GM12878 (cell line): ENCODE results near the gene LTA. TPM values are rescaled to one million over a fixed set of nuclear protein-coding genes. Genes with fewer than 3 reads are reported as not detected.

Experiments
- ASH2L ChIP-seq: fragments of 300-600, 200-600 bp; sonication (generic); IDR thresholded peaks from 2 replicates; pipeline ENCODE4 v1.6.1; 2017; ENCODE audit warnings: low read depth, mild to moderate bottlenecking, borderline replicate concordance
- ATF7 ChIP-seq: fragments of 450-650 bp; IDR thresholded peaks from 2 replicates; pipeline ENCODE4 v1.6.1; 2016; ENCODE audit warnings: low read depth, mild to moderate bottlenecking
- BHLHE40 ChIP-seq, 2 experiments: fragments of 450-650 bp in 1 of 2; IDR thresholded peaks; 2 replicates each; pipeline ENCODE4 v1.6.1; 2011 to 2017; ENCODE audit warnings: low read depth in 2 of 2, borderline replicate concordance in 1 of 2, improper control_type of control experiment in 1 of 2, low read length in 1 of 2, mild to moderate bottlenecking in 1 of 2
- CBX3 ChIP-seq: fragments of 200-600 bp; sonication (generic); IDR thresholded peaks from 2 replicates; pipeline ENCODE4 v1.6.1; 2016; ENCODE audit warnings: low read depth, borderline replicate concordance
- CBX5 ChIP-seq: sonication (generic); IDR thresholded peaks from 2 replicates; pipeline ENCODE4 v1.6.1; 2016; ENCODE audit warnings: low read depth, moderate library complexity, mild to moderate bottlenecking, inconsistent platforms
- CHD2 ChIP-seq: IDR thresholded peaks from 2 replicates; pipeline ENCODE4 v1.6.1; 2011; ENCODE audit warnings: low read depth, low read length, improper control_type of control experiment, borderline replicate concordance
- DPF2 ChIP-seq: fragments of 450-650 bp; IDR thresholded peaks from 2 replicates; pipeline ENCODE4 v1.6.1; 2017; ENCODE audit warnings: mild to moderate bottlenecking
- EED ChIP-seq: sonication (generic); IDR thresholded peaks from 2 replicates; pipeline ENCODE4 v1.6.1; 2016; ENCODE audit warnings: antibody characterized with exemption, low read depth
- EP300 ChIP-seq, 2 experiments: fragments of 150-350 bp in 1 of 2; IDR thresholded peaks; 2 replicates each; pipeline ENCODE4 v1.6.1; 2011 to 2012; ENCODE audit warnings: low read depth in 2 of 2, low read length in 2 of 2, borderline replicate concordance in 1 of 2, improper control_type of control experiment in 1 of 2, inconsistent platforms in 1 of 2; ENCODE audit not compliant: control insufficient read depth in 1 of 2
- FOXK2 ChIP-seq: fragments of 450-650 bp; IDR thresholded peaks from 2 replicates; pipeline ENCODE4 v1.6.1; 2017; ENCODE audit warnings: mild to moderate bottlenecking, moderate library complexity
- FOXM1 ChIP-seq: IDR thresholded peaks from 2 replicates; pipeline ENCODE4 v1.6.1; 2012; ENCODE audit warnings: low read depth, mild to moderate bottlenecking, inconsistent platforms, low read length, moderate library complexity
- GATAD2B ChIP-seq: fragments of 450-650 bp; conservative IDR thresholded peaks from 2 replicates; pipeline ENCODE4 v1.6.1; 2017; ENCODE audit warnings: low read depth, mild to moderate bottlenecking, moderate library complexity
- IKZF1 ChIP-seq: fragments of 450-650 bp; conservative IDR thresholded peaks from 2 replicates; pipeline ENCODE4 v1.6.1; 2017; ENCODE audit warnings: antibody characterized with exemption, mild to moderate bottlenecking
- IRF4 ChIP-seq: IDR thresholded peaks from 2 replicates; pipeline ENCODE4 v1.6.1; 2011; ENCODE audit warnings: low read depth, low read length
- JUND ChIP-seq: IDR thresholded peaks from 2 replicates; pipeline ENCODE4 v1.6.1; 2012; ENCODE audit warnings: low read depth, mild to moderate bottlenecking, low read length, improper control_type of control experiment, moderate library complexity
- MEF2A ChIP-seq: IDR thresholded peaks from 2 replicates; pipeline ENCODE4 v1.6.1; 2011; ENCODE audit warnings: low read depth, mild to moderate bottlenecking, low read length, moderate library complexity; ENCODE audit not compliant: insufficient read depth
- MEF2B ChIP-seq: fragments of 450-650 bp; IDR thresholded peaks from 2 replicates; pipeline ENCODE4 v1.6.1; 2018; ENCODE audit warnings: mild to moderate bottlenecking, moderate library complexity; ENCODE audit not compliant: partially characterized antibody, poor library complexity, severe bottlenecking
- MTA2 ChIP-seq: fragments of 450-650 bp; IDR thresholded peaks from 2 replicates; pipeline ENCODE4 v1.6.1; 2016; ENCODE audit warnings: low read depth, mild to moderate bottlenecking, moderate library complexity
- NFIC ChIP-seq: IDR thresholded peaks from 2 replicates; pipeline ENCODE4 v1.6.1; 2012; ENCODE audit warnings: low read depth, mild to moderate bottlenecking, inconsistent platforms, low read length, moderate library complexity
- PAX5 ChIP-seq: IDR thresholded peaks from 2 replicates; pipeline ENCODE4 v1.6.1; 2011; ENCODE audit warnings: low read depth, low read length, borderline replicate concordance
- SIN3A ChIP-seq: IDR thresholded peaks from 2 replicates; pipeline ENCODE4 v1.6.1; 2012; ENCODE audit warnings: low read depth, low read length, improper control_type of control experiment
- SMARCA5 ChIP-seq: fragments of 450-650 bp; IDR thresholded peaks from 2 replicates; pipeline ENCODE4 v1.6.1; 2017; ENCODE audit warnings: mild to moderate bottlenecking
- SMC3 ChIP-seq: IDR thresholded peaks from 2 replicates; pipeline ENCODE4 v1.6.1; 2011; ENCODE audit warnings: low read length, improper control_type of control experiment, borderline replicate concordance
- SPI1 ChIP-seq: IDR thresholded peaks from 2 replicates; pipeline ENCODE4 v1.6.1; 2011; ENCODE audit warnings: low read depth, mild to moderate bottlenecking, low read length, moderate library complexity, borderline replicate concordance; ENCODE audit not compliant: insufficient read depth
- ZNF622 ChIP-seq: fragments of 450-650 bp; IDR thresholded peaks from 2 replicates; pipeline ENCODE4 v1.6.1; 2017; ENCODE audit warnings: mild to moderate bottlenecking, inconsistent platforms
- polyA plus RNA-seq, 11 experiments: library from polyadenylated mRNA; depleted of rRNA in 4 of 11; unstranded in 6 of 11; stranded (reverse) in 5 of 11; fragments of >200 nt; fragmentation: Nextera tagmentation in 4 of 11; fragmentation: Illumina TruSeq in 1 of 11; extraction: Ambion mirVana in 4 of 11; extraction: Trizol in 1 of 11; gene quantifications; 1 replicate in 1 of 11; 2 replicates in 10 of 11; pipeline versions ENCODE4 v1.2.1 to v1.2.3, GENCODE V29; 2011 to 2016; ENCODE audit warnings: inconsistent platforms in 2 of 11, missing spikeins in 2 of 11, low read depth in 1 of 11
- total RNA-seq, 4 experiments: library from RNA; depleted of rRNA in 3 of 4; stranded (reverse); fragments of >200 nt in 3 of 4; fragmentation: Illumina TruSeq in 1 of 4; extraction: Trizol in 1 of 4; gene quantifications; 2 replicates each; pipeline versions ENCODE4 v1.2.1 to v1.2.3, GENCODE V29; 2013 to 2021
- TF ChIP-seq, protein P1 (sequence below): fragments of 450-650 bp; IDR thresholded peaks from 2 replicates; pipeline ENCODE4 v1.6.1; 2017; ENCODE audit warnings: mild to moderate bottlenecking, moderate library complexity

LTA gene
- total and polyA plus RNA-seq, 10 of the 15 experiments (the other 5 are each of a cell fraction or from before 2014, with no cell fraction given) = 27.5 to 100 (median 75.1) TPM

DNA sequence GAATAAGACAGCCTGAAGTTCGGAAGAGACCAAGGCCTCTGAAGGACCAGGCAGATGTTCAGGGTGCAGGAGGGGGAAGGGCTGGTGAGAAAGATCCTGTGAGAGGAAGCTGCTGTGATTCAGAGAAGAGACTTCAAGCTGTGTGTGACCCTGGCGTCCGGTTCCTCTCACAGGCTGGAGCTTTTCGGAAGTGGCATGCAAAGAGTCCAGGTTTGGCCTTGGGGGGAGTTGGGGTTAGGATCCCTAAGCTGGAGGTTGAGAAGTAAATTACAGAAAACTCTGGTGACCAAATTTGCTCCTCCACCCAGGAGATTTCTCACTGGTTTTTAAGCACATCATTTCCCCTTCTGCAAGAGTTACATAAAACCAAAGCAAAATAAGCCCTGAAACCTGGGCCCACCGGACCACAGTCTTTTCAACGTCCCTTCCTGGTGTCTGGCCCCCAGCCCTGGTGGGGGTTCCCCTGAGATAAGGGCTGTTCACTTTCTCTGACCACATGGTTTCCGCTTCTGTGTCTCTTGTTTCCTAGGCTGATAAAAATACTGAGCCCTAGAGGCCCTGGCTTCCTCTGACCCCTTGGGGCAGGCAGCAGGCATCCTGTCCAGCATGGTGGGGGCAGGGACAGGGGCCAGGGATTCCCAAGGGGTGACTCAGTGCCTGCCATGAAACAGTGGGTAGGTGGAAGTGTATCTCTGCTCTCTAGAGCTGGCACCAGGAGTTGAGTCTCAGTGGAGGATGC, 12.0 kb upstream of the LTA start (continued):
- TF ChIP-seq EED = peak; percentile 90
- TF ChIP-seq DPF2 = peak; percentile 78
- peak; percentile 72; the same call in 1 of the 2 replicates for TF ChIP-seq MEF2A
- TF ChIP-seq FOXK2 = no peak
- peak; percentile 73 for TF ChIP-seq CHD2
- TF ChIP-seq JUND = no peak
- peak; percentile 62 for TF ChIP-seq SPI1
- TF ChIP-seq PAX5 = peak; percentile 85; the same call in 1 of the 2 replicates
- peak; percentile 92 for TF ChIP-seq IKZF1
- TF ChIP-seq SIN3A = no peak; the same call in 1 of the 2 replicates
- TF ChIP-seq ASH2L = no peak
- peak; percentile 68 for TF ChIP-seq MTA2
- 0 out of 4 replicates have a peak, but pooled peaks of 1 of the 2 experiments have one; percentile 42 for TF ChIP-seq EP300 (IDR thresholded peaks at IDR 0.05; ENCODE audit: borderline replicate concordance in 1 of 2, control insufficient read depth in 1 of 2, low read depth in 2 of 2, low read length in 2 of 2)
- no peak; the same call in none of the 2 replicates for TF ChIP-seq SMARCA5
- TF ChIP-seq ATF7 = peak; percentile 64
- no peak for TF ChIP-seq CBX3
- peak; percentile 30; the same call in 1 of the 2 replicates for TF ChIP-seq SMC3
- no peak for TF ChIP-seq CBX5
- TF ChIP-seq BHLHE40 (IDR thresholded peaks at IDR 0.05; ENCODE audit: borderline replicate concordance in 1 of 2, low read depth in 2 of 2, low read length in 1 of 2) = peak; percentile 68 to 72; a peak in 3 of 4 replicates
- TF ChIP-seq, protein P1, sequence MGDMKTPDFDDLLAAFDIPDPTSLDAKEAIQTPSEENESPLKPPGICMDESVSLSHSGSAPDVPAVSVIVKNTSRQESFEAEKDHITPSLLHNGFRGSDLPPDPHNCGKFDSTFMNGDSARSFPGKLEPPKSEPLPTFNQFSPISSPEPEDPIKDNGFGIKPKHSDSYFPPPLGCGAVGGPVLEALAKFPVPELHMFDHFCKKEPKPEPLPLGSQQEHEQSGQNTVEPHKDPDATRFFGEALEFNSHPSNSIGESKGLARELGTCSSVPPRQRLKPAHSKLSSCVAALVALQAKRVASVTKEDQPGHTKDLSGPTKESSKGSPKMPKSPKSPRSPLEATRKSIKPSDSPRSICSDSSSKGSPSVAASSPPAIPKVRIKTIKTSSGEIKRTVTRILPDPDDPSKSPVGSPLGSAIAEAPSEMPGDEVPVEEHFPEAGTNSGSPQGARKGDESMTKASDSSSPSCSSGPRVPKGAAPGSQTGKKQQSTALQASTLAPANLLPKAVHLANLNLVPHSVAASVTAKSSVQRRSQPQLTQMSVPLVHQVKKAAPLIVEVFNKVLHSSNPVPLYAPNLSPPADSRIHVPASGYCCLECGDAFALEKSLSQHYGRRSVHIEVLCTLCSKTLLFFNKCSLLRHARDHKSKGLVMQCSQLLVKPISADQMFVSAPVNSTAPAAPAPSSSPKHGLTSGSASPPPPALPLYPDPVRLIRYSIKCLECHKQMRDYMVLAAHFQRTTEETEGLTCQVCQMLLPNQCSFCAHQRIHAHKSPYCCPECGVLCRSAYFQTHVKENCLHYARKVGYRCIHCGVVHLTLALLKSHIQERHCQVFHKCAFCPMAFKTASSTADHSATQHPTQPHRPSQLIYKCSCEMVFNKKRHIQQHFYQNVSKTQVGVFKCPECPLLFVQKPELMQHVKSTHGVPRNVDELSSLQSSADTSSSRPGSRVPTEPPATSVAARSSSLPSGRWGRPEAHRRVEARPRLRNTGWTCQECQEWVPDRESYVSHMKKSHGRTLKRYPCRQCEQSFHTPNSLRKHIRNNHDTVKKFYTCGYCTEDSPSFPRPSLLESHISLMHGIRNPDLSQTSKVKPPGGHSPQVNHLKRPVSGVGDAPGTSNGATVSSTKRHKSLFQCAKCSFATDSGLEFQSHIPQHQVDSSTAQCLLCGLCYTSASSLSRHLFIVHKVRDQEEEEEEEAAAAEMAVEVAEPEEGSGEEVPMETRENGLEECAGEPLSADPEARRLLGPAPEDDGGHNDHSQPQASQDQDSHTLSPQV = no peak
- no peak for TF ChIP-seq ZNF622
- peak; percentile 58; the same call in 1 of the 2 replicates for TF ChIP-seq GATAD2B
- TF ChIP-seq MEF2B = peak; percentile 86
- TF ChIP-seq NFIC = peak; percentile 91
- peak; percentile 81; the same call in 1 of the 2 replicates for TF ChIP-seq FOXM1
- TF ChIP-seq IRF4 = 0 out of 2 replicates have a peak, but pooled peaks have one; percentile 32
